ENCODE data around the gene DYNLT2B. TPM values are rescaled to one million over a fixed set of nuclear protein-coding genes. Genes with fewer than 3 reads are reported as not detected.
"Not testable (repeated sequence)": the region's sequence is repeated elsewhere in the genome, so short reads cannot be mapped to it uniquely, and the experiment has no call there.

DYNLT2B gene
- total RNA-seq, 1 donor from 2014 or later, result 1.1 TPM

GRCh38 chr3:196327405-196327804 is 9.4 kb upstream of the DYNLT2B start:
- DNase-seq (ENCODE audit: low spot score), result no peak
- no peak for ATAC-seq

- ATAC-seq, result no peak
- no peak for DNase-seq (ENCODE audit: low spot score)
These were observed 8.9 kb upstream of the DYNLT2B start for GRCh38 chr3:196326936-196327335.

GRCh38 chr3:196323691-196324090 is 5.7 kb upstream of the DYNLT2B start:
- no peak for ATAC-seq
- no peak for DNase-seq (ENCODE audit: low spot score)

GRCh38 chr3:196323016-196323415 is 5.0 kb upstream of the DYNLT2B start:
- DNase-seq (ENCODE audit: low spot score), result no peak
- no peak for ATAC-seq

GRCh38 chr3:196321162-196321561 is 3.1 kb upstream of the DYNLT2B start:
- DNase-seq (ENCODE audit: low spot score), result no peak
- no peak for ATAC-seq

GRCh38 chr3:196320137-196320536 is 2.1 kb upstream of the DYNLT2B start:
- DNase-seq (ENCODE audit: low spot score), result no peak
- ATAC-seq, result no peak

- ATAC-seq; DNase-seq (ENCODE audit: low spot score): not testable (repeated sequence)
These were observed 997 bp downstream of the DYNLT2B start for GRCh38 chr3:196316799-196317686.

- DNase-seq (ENCODE audit: low spot score) (no peak), ATAC-seq (no peak)
These were observed 2.2 kb downstream of the DYNLT2B start for GRCh38 chr3:196315821-196316220.

GRCh38 chr3:196314597-196314996 is 3.4 kb downstream of the DYNLT2B start:
- ATAC-seq (no peak), DNase-seq (ENCODE audit: low spot score) (no peak)

GRCh38 chr3:196314086-196314485 is 4.0 kb downstream of the DYNLT2B start:
- DNase-seq (ENCODE audit: low spot score), result not testable (repeated sequence)

GRCh38 chr3:196302960-196303359 is 15.1 kb downstream of the DYNLT2B start:
- DNase-seq (ENCODE audit: low spot score); ATAC-seq: not testable (repeated sequence)

More at GRCh38 chr3:196314086-196314485, 4.0 kb downstream of the DYNLT2B start:
- not testable (repeated sequence) for ATAC-seq

- ATAC-seq; DNase-seq (ENCODE audit: low spot score): not testable (repeated sequence)
These were observed 15.5 kb downstream of the DYNLT2B start for GRCh38 chr3:196302551-196302950.

GRCh38 chr3:196298521-196298920 is 19.5 kb downstream of the DYNLT2B start:
- ATAC-seq, result peak; percentile 96
- DNase-seq (ENCODE audit: low spot score), result no peak

- ATAC-seq, result no peak
- no peak for DNase-seq (ENCODE audit: low spot score)
These were observed 25.6 kb downstream of the DYNLT2B start for GRCh38 chr3:196292286-196292923.

- DNase-seq (ENCODE audit: low spot score) (no peak), ATAC-seq (no peak)
These were observed 29.9 kb downstream of the DYNLT2B start for GRCh38 chr3:196288141-196288460.

GRCh38 chr3:196287440-196288140 is 30.4 kb downstream of the DYNLT2B start, which contains the start of gene PCYT1A:
PCYT1A (minus strand) TSS chr3:196287726; CDS start chr3:196270531, 17,195 bp downstream.
- DNase-seq (ENCODE audit: low spot score), result peak; percentile 89
- ATAC-seq, result peak; percentile 96

- peak; percentile 38 for ATAC-seq
These were observed 31.0 kb downstream of the DYNLT2B start for GRCh38 chr3:196287090-196287439.

GRCh38 chr3:196284396-196284795 is 33.6 kb downstream of the DYNLT2B start:
- ATAC-seq (no peak), DNase-seq (ENCODE audit: low spot score) (no peak)

More at GRCh38 chr3:196287090-196287439, 31.0 kb downstream of the DYNLT2B start:
- peak; percentile 54 for DNase-seq (ENCODE audit: low spot score)

- DNase-seq (ENCODE audit: low spot score) (no peak), ATAC-seq (peak; percentile 86)
These were observed 36.1 kb downstream of the DYNLT2B start for GRCh38 chr3:196281962-196282361.

- no peak for DNase-seq (ENCODE audit: low spot score)
- ATAC-seq, result no peak
These were observed 37.2 kb downstream of the DYNLT2B start for GRCh38 chr3:196280689-196281440.

- no peak for ATAC-seq
- no peak for DNase-seq (ENCODE audit: low spot score)
These were observed 42.9 kb downstream of the DYNLT2B start for GRCh38 chr3:196275126-196275525.
